GM15510 (cell line): ENCODE data around the gene JARID2.

Experiments used
- POLR2A ChIP-seq: IDR thresholded peaks from 3 replicates; pipeline ENCODE4 v1.6.1; 2011; ENCODE audit warnings: borderline replicate concordance; ENCODE audit not compliant: insufficient read length; ENCODE audit errors: extremely low read depth

The JARID2 gene

DNA sequence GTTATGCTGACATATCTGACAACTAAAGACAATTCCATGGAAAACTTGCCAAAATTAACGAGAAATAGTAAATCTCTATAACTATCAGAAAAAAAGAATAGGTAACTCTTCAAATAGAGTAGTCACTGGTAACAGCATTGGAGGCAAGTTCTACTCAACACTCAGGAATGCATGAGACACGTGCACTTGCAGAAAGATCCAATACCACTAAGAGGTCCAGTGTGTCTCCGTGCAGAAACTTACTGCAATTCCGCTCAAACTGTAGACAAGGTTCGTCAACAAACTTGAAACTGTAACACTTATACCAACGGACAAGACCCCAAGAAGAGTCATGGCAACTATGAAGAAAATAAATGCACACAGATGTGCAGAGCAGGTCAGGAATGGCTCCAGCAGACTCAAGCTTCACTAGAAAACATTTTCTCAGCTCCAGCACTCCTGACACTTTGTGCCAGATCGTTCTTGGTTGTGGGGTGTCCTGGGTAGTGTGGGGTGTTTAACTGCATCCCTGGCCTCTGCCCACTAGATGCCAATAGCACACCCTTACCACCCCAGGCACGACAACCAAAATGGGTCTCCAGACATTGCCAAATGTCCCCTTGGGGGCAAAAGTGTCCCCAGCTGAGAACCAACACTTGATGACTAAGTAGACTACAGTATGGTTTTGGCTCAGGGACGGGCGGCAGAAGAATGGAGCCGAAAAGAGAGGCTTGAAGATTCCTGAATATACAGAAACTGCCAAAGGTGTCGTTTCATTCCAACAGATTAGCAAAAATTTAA is 282.2 kb downstream of the JARID2 start:
- TF ChIP-seq POLR2A = no peak

DNA sequence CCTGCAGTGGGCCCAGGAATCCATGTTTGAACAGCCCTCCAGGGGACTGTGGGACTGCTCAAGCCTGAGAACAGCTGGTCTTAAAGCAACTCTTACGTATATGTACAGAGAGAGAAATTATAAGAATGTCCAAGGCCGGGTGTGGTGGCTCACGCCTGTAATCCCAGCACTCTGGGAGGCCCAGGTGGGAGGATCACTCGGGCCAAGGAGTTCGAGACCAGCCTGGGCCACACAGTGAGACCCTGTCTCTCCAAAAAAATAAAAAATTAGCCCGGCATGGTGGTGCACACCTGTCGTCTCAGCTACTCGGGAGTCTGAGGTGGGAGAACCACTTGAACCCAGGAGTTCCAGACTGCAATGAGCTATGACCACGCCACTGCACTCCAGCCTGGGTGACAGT is 283.0 kb downstream of the JARID2 start:
- no peak for TF ChIP-seq POLR2A

DNA sequence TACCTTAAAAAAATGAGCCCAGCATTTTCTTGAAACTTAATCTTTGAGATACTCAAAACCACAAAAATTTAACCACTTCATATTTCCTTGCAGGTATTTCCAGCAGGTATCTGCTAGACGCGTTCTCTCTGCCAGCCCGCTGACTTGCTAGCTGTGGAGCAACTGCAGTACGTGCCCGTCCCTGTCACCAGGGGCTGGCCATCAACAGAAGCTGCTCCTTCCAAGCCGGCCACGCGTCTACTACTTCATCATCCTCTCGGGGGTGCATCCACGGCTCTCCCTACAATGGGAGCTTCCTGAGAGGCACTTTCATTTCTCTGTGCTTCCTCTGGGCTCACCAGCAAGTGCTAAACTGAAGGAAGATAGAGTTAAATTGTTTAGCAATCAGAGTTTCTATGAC is 284.5 kb downstream of the JARID2 start:
- no peak for TF ChIP-seq POLR2A

DNA sequence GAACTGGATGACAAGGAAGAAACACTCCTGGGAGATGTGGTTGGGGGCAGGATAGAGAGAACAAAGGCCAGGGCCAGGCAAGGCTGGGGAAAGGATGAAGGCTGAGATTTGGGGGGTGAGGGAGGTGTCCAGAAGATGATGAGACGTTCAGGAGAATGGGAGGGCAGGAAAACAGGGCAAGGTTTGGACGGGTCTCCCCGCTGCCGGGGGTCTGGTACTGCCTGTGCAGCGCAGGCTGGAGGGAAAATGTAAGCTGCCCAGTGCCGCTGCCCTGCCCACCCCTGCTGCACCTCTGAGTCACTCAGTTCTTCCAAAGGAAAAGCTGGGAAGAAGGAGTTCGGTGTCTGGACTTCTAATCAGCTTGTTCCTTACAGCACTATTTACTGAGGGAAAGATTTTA is 286.1 kb downstream of the JARID2 start:
- no peak for TF ChIP-seq POLR2A

DNA sequence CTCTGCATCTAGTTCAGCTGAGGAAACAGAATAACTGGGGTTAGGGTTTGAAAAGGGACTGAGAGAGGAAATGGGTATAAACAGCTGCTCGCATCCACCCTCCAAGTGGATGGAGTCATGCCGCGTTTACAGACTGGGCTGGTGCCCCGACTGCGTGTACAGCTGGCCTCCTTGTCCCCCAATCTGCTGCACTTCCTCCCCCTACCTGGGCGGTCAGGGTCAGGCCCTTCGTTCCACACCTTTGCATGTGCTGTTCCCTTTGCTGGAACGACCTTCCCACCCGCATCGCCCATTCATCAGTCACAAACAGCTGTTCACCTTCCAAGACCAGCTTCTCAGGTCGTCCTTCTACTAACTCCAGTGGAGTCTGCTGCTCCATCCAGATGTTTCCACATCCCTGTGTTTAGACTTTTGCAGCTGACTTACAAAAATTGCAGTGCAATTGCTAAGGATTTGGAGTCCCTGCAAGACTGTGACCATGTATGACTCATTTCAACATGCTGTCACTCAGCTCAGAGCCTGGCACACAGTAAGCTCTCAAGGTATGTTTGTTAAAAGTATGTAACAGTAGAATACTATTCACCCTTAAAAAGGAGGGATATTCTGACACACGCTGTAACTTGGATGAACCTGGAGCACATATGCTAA is 287.6 kb downstream of the JARID2 start:
- TF ChIP-seq POLR2A = no peak

DNA sequence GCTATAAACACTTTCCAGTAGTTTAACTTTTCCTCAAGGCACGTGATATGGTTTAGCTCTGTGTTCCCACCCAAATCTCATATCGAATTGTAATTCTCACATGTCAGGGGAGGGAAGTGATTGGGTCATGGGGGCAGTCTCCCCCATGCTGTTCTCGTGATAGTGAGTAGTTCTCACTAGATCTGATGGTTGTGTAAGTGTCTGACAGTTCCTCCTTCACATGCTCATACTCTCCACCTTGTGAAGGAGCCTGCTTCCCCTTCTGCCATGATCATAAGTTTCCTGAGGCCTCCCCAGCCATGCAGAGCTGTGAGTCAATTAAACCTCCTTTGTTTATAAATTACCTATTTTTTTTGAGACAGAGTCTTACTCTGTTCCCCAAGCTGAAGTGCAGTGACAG is 289.1 kb downstream of the JARID2 start:
- TF ChIP-seq POLR2A = no peak

DNA sequence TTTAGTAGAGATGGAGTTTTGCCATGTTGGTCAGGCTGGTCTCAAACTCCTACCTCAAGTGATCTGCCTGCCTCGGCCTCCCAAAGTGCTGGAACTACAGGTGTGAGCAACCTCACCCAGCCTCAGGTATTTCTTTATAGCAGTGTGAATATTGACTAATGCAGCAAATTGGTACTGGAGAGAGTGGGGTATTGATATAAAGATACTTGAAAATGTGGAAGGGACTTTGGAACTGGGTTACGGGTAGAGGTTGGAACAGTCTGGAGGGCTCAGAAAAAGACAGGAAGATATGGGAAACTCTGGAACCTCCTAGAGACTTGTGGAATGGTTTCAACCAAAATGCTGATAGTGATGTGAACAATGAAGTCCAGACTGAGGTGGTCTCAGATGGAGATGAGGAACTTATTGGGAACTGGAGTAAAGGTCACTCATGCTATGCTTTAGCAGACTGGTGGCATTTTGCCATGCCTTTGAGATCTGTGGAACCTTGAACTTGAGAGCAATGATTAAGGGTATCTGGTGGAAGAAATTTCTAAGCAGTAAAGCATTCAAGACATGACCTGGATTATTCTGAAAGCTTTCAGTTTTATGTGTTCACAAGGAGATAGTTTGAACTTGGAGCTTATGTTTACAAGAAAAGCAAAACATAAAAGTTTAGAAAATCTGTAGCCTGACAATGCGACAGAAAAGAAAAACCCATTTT is 289.8 kb downstream of the JARID2 start:
- no peak for TF ChIP-seq POLR2A

DNA sequence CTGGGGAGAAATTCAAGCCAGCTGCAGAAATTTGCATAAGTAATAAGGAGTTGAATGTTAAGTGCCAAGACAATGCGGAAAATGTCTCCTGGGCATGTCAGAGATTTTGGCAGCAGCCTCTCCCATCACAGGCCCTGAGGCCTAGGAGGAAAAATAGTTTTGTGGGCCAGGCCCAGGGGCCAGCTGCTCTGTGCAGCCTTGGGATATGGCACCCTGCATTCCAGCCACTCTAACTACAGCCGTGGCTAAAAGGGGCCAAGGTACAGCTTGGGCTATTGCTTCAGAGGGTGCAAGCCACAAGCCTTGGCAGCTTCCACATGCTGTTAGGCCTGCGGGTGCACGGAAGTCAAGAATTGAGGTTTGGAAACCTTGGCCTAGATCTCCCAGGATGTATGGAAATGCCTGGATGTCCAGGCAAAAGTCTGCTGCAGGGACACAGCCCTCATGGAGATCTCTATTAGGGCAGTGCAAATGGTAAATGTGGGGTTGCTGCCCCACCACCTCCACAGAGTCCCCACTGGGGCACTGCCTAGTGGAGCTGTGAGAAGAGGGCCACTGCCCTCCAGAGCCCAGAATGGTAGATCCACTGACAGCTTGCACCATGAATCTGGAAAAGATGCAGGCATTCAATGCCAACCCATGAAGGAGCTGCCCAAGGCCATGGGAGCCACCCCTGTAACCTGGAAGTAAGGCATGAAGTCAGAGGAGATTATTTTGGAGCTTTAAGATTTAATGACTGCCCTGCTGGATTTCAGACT is 290.5 kb downstream of the JARID2 start:
- no peak for TF ChIP-seq POLR2A

DNA sequence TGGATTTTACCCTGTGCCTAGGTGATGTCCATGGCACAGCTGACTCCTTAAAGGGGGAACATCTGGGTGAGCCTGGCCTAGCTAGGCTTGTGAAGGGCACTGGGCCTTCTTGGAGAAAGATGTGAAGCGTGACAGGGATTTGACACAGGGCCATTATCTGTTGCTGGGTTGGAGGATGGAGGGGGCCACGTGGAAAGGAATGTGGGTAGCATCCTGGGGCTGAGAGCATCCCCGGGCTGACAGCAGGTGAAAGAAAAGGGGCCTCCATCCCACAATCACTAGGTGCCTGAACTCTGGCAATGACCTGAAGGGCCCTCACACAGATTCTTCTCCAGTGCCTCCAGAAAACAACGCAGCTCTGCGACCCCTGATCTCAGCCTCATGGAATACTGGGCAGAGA is 292.2 kb downstream of the JARID2 start:
- TF ChIP-seq POLR2A = no peak

DNA sequence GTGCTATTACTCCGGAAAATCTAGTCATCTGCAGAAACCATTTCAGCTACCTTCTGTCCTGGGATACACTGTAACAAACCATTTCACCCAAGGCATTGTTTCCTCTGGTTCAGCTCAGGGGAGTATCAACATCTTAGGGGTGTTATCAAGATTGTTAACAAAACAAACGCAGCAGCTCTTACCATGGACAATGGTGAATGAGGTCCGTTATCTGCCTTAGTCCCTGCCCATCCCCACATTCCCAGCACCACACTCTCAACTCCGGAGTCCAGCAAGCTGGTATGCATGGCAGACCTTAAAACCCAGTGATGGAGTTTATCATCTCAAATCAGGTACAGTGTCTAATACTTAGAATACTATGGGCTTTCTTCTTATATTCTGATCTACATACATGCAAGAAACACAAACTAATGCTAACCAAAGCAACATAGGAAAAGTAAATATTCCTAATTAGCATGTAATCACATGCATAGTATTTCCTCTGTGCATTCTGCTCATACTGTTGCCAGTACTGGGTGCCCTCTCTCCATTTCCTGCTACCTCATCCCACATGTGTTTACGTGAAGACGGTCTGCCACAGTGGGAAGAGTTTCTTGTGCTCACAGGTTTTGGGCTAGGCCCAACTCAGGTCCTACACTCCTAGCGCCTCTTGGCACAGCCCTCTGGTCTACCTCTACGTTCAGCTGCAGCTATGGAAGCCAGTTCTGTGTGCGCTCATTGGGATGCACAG is 293.1 kb downstream of the JARID2 start:
- TF ChIP-seq POLR2A = no peak

DNA sequence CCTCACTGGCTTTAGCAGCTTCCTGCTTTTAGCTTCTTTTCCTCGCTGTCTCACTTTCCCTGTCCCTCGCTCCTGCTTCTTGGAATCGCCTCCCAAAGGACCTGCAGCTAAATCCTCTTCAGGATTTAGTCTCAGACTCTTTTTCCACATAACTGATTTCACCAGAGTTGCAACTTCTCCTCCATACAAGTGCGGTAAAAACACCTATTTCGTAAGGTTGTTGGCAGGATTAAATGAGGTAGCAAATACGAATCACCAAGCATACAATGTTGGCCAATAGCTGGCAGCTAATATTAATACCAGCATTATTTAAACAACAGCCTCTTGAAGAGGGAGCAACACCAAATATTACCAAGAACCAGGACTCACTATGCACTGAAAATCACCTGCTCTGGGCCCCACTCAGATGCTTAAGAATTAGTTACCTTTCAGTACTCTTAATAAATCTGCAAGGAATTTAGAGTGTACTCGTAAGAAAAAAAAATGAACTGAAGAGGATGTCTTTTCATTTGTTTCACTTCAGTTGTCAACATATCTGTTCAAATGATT is 293.9 kb downstream of the JARID2 start:
- no peak for TF ChIP-seq POLR2A

DNA sequence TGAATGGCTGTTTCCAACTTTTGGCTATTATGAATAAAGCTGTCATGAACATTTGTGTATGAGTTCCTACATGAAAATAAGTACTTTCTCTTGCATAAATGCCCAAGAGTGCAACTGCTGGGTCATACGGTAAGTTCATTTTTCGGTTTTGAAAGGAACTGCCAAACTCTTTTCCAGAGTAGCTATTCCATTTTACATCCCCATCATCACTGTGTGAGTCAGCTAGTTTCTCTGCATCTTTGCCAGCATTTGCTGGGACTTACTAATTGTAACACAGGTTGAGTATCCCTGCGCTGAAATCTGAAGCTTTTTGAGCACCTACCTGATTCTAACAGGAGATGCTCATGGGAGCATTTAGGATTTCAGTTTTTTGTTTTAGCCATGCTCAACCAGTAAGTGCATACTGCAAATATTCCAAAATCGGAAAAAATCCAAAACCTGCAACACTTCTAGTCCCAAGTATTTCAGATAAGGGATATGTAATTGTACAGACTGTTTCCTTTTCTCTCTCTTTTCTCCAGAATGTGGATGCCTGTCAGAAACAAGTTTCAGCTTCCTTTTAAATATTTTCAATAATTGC is 298.5 kb downstream of the JARID2 start:
- TF ChIP-seq POLR2A = no peak

DNA sequence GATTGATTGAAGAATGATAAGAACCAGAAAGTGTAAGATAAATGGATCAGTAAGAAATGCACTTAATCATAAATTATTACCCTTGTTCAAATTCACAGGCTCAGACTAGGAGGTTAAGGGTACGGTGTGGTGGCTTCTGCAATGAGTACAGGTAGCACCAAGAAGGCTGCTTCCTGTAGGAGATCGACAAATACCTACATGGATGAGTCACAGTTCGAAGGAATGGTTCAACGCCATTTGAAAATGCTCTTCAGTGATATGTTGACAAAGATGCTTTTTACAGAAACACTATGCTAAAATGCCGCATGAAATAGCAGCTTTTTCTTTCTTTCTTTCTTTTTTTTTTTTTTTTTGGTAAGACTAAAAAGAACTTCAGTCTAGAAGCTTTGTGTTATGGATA is 300.7 kb downstream of the JARID2 start:
- no peak for TF ChIP-seq POLR2A

DNA sequence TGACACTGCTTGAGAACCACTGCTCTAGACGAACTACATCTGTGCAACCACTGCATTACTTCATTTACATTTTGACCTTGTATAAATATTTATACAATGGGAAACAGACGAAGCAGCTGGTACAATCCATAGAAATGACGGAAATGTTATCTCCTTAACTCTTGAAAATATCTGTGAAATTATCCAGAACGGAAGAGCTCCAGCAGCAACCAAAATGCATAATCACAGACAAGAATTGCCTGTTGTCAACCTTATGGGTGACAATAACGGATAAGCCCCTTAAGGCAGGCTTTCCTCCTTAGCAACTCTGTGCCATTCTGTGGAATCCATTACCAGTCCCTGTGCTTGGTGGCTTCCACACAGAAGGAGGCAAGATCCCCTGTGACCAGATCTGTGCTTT is 301.5 kb downstream of the JARID2 start:
- no peak for TF ChIP-seq POLR2A
